NCI-H2227 treated with DMSO at 0.1 percent for 48 hours (cell line): Measurements from ENCODE around the gene SLC1A4.
"Not testable (repeated sequence)": the region's sequence is repeated elsewhere in the genome, so short reads cannot be mapped to it uniquely, and the experiment has no call there.

Experiments
- DNase-seq: peaks from one replicate; lab custom pipeline; 2025; lab: John Stamatoyannopoulos, UW

SLC1A4 gene

GRCh38 chr2:64992990-64993389 is 3.8 kb downstream of the SLC1A4 start:
- DNase-seq: no peak

GRCh38 chr2:64995041-64995440 is 5.8 kb downstream of the SLC1A4 start:
- DNase-seq: no peak

GRCh38 chr2:64996871-64997307 is 7.7 kb downstream of the SLC1A4 start:
- no peak for DNase-seq

DNA sequence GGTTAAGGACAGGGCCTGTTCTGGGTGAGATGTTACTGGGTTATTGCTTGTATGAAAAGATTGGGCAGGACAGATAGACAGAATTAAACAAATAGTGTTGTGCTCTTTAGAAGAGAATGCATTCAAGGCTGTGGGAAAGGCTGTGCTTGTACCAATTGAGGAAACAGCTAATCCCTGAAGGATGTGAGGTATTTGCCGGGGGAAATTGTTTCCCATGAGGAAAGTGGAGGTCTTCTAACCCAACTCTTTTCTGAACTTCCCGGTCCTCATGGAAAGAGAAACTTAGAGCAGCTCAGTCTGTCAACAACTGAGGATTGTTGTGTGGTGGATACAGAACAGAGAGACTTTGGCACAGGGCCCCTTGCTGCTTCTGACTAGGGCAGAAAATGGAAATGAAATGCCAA is 9.5 kb downstream of the SLC1A4 start:
- DNase-seq: no peak

DNA sequence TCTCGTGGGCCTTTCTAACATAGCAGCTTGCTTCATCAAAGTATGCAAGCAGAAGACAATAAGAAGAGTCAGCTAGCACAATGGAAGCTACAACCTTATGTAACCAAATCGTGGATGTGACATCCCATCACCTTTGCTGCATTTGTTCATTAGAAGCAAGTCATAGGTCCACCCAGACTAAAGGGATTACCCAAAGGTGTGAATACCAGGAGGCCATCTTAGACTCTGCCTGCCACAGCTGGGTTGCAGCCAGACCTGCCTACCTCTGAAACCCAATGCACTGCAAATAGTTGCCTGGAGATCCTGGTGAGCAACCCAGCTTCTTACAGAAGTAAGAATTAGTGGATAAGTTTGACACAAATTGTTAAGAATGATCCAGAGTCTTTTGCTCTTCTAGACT is 10.6 kb downstream of the SLC1A4 start:
- no peak for DNase-seq

DNA sequence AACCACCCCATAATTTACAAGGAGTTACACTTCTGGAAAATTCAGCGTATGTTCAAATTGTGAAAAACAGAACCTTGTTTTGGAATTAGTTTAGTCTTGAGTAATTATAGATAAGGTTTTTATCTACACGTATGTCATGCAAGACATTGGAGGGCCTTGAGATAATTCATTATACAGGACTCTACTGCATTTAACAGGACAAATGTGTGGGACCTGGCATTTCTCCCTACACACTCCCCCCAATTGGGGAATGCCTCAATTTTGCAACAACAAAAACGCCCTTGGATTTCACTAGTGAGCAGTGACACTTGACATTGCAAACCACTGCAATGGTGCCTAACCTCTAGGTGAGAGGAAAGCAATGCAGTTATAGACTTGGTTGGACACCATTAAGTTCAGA is 11.4 kb downstream of the SLC1A4 start:
- DNase-seq: no peak

DNA sequence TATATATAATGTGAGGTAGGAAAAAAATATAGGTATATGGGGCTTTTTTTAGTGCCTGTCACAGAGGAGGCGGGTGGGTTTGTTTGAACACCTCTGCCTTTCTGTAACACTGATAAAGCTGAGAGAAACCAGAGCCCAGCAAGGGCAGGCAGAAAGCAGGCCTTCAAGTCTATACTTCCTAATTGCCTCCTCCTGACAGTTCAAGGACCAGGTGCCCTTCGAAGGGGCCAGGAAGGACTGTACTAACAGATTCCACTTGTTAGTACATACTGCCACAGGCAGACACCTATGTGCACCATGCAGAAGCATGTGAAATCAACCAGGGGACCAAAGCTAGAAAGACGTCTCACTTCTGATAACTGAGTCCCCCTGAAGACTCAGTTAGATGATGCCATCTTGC is 13.8 kb downstream of the SLC1A4 start:
- no peak for DNase-seq

DNA sequence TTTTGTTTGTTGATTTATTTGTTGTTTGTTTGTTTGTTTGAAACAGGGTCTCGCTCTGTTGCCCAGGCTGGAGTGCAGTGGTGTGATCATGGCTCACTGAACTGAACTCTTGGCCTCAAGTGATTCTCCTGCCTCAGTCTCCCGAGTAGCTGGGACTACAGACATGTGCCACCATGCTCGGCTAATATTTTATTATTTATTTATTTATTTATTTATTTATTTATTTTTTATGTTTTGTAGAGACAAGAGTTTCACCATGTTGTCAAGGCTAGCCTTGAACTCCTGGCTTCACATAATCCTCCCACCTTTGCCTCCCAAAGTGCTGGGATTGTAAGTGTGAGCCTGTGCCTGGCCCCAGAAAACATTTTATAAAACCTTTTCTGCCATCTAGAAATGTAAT is 15.0 kb downstream of the SLC1A4 start:
- not testable (repeated sequence) for DNase-seq

- no peak for DNase-seq
These were observed 24.6 kb downstream of the SLC1A4 start for GRCh38 chr2:65013776-65014175.

GRCh38 chr2:65015731-65016130 is 26.5 kb downstream of the SLC1A4 start:
- no peak for DNase-seq

- DNase-seq: no peak
These were observed 27.6 kb downstream of the SLC1A4 start for GRCh38 chr2:65016789-65017188.

GRCh38 chr2:65017335-65017734 is 28.1 kb downstream of the SLC1A4 start:
- no peak for DNase-seq

DNA sequence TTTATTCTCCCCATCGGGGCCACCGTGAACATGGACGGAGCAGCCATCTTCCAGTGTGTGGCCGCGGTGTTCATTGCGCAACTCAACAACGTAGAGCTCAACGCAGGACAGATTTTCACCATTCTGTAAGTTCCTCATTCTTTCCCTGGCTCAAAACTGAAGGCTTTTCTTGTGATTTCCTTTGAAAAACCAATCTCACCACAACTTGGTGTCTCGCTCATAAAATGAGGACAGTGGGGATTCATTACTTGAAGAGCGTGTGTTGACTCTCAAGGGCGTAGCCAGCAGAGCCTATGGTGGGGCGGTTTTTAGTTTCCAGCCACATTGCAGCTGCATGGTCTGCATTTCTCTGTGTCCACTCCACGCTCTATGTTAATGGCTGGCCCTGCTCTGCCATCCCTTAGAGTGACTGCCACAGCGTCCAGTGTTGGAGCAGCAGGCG is 29.0 kb downstream of the SLC1A4 start:
- no peak for DNase-seq

GRCh38 chr2:65019010-65019409 is 29.8 kb downstream of the SLC1A4 start:
- no peak for DNase-seq

DNA sequence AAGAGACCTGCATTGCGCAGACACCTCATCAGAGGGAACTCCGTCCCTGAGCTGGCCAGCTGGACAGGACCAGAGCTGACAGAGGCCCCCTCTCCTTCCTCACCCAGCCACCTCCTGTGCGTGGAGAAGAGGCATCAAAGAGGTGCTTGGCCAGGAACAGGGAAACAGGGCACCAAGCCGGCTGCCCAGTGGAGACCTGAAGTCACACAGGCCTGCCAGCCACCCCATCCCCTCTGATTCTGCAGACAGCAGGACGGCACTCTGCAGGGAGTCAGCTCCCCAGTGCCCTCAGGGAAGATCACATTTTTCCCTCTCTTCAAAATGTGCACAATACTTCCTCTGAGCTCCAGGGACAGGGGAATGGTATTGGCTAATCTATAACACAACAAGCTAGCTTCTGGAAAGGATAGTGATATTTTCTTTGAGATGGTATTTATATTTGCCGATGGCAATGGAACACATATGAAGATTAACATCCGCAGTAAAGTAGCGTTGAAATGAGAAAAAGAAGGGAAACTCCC is 30.5 kb downstream of the SLC1A4 start:
- DNase-seq: no peak

DNA sequence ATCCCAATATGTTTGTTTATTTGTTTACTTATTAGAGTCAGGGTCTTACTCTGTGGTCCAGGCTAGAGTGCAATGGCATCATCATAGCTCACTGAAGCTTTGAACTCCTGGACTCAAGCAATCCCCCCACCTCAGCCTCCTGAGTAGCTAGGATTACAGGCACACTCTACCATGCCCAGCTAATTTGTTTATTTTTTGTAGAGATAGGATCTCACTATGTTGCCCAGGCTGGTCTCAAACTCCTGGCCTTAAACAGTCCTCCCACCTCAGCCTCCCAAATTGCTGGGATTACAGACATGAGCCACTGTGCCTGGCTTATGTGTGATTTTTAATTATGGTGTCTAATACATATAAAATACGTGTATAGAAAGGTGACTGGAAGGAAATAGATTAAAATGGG is 31.1 kb downstream of the SLC1A4 start:
- not testable (repeated sequence) for DNase-seq

GRCh38 chr2:65020943-65021528 is 31.8 kb downstream of the SLC1A4 start:
- no peak for DNase-seq

DNA sequence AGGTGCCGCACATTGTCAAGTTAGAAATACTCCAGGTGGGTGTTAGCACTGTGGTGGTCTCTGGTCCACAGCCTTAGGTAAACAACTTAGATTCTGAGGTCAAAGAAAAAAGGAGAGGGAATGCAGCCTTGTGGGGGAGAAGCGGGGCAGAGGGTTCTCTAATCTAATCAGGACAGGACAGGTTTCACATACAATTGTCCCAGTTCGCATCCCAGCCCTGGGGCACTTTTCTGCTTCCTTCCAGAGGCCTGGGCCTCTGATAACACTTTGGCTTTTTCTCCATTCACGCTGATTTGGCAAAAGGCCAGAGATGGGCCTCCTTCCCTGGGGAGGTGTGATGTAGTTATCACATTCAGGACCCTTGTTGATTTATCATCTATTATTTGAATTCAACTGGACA is 32.5 kb downstream of the SLC1A4 start:
- DNase-seq: no peak

DNA sequence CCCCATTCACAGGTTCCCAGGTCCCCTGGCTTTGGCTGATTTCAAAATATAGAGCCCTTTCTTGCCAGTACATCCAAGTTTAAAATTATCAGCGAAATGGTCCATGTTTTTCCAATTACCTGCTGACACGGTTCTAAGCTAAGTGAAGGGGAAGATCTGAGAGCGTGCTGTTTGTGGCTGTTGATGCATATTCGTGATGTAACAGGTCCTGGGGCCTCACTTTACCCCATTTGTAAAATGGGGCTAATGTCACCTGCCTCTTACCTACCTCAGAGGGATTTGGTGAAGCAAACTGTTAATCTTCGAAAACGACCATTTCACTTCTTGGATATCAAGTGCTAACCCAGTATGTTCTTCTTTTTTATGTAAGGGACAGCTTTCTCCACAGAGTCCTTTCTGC is 33.0 kb downstream of the SLC1A4 start:
- DNase-seq: no peak

DNA sequence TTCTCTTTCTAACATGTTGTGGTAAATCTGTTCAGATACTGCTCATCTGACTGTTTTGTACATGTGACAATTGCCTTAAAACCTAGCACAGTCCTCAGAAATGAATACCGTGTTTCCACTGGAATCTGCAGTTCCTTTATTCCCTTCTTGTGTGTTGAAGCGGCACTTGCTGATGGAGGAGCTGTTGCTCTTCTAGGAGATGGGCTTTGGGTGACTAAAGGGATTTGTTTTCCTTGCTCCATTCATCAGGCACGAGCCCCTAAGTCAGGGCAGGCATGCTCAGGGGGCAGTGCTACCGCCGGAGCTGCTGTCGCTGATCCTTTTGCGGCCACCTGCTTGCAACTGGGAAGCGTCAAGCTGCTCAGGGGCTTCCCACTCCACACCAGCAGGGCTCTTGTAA is 34.5 kb downstream of the SLC1A4 start:
- DNase-seq: no peak

- no peak for DNase-seq
These were observed 35.1 kb downstream of the SLC1A4 start for GRCh38 chr2:65024149-65024829.

- no peak for DNase-seq
These were observed 36.4 kb downstream of the SLC1A4 start for GRCh38 chr2:65025453-65026123.

DNA sequence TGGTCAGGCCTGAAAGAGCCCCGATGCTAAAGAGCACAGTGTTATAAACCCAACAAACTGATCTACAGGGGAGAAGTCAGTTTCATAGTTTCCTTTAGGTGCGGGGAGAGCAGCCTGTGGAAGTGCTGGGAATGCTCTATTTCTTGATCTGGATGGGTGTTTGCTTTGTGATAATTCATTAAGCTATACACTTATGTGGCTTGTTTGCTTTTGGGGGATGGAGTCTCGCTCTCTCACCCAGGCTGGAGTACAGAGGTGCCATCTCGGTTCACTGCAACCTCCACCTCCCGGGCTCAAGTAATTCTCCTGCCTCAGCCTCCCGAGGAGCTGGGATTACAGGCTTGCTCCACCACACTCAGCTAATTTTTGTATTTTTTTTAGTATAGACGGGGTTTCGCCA is 37.0 kb downstream of the SLC1A4 start:
- DNase-seq: no peak
